Large intestine (tissue), 1 donor: ENCODE data around the gene COL10A1. TPM values are rescaled to one million over a fixed set of nuclear protein-coding genes. Genes with fewer than 3 reads are reported as not detected.

Experiments
- polyA plus RNA-seq: library from polyadenylated mRNA; unstranded; fragments of 120-200 nt; gene quantifications from one replicate; pipeline ENCODE4 v1.2.1, GENCODE V29; 2013

Gene COL10A1
- polyA plus RNA-seq, 1 donor, result 0.10 TPM

Other genes starting within 250 kb of the COL10A1 start
- gene FRK, start 65.2 kb downstream of the COL10A1 start, polyA plus RNA-seq, result 10.7 TPM
- gene NT5DC1, start 25.3 kb downstream of the COL10A1 start, polyA plus RNA-seq, result 54.4 TPM
- 22.3 TPM for gene TSPYL4, start 127.9 kb upstream of the COL10A1 start, polyA plus RNA-seq
- 85.8 TPM for gene TSPYL1, start 153.8 kb upstream of the COL10A1 start, polyA plus RNA-seq
- gene DSE, start 244.8 kb upstream of the COL10A1 start, polyA plus RNA-seq, result 16.8 TPM